Natural killer cell (primary cell): ENCODE data around the gene MAGEA9B. TPM values are rescaled to one million over a fixed set of nuclear protein-coding genes. Genes with fewer than 3 reads are reported as not detected.
"Not testable (repeated sequence)": the region's sequence is repeated elsewhere in the genome, so short reads cannot be mapped to it uniquely, and the experiment has no call there.

ENCODE experiments used
- ATAC-seq, 3 donors: fragments of 150-1000 bp in 2 of 3; fragments of 200-7000 bp in 1 of 3; cut with Tn5 transposase; 1 replicate in 1 of 3; 2 replicates in 2 of 3; pipeline ENCODE4 v1.10.0; 2021; ENCODE audit warnings: mild to moderate bottlenecking in 2 of 3, moderate library complexity in 2 of 3
- DNase-seq, 2 donors: peaks; one replicate each; pipeline versions ENCODE4 v3.0.0 to v3.0.0-alpha.2; 2013 to 2021; ENCODE audit warnings: mixed read lengths in 1 of 2
- H3K27ac ChIP-seq: one replicate; pipeline ENCODE4 v1.5.1; 2013; ENCODE audit warnings: mild to moderate bottlenecking, low read length
- H3K27me3 ChIP-seq: one replicate; pipeline ENCODE4 v1.6.1; 2013; ENCODE audit warnings: low read length; ENCODE audit not compliant: control insufficient read depth, insufficient read depth
- H3K36me3 ChIP-seq: one replicate; pipeline ENCODE4 v1.6.1; 2013; ENCODE audit warnings: low read length; ENCODE audit not compliant: control insufficient read depth, insufficient read depth
- H3K4me1 ChIP-seq: one replicate; pipeline ENCODE4 v1.6.1; 2013; ENCODE audit warnings: low read length; ENCODE audit not compliant: control insufficient read depth, insufficient read depth
- H3K4me3 ChIP-seq: one replicate; pipeline ENCODE4 v1.5.1; 2013; ENCODE audit warnings: low read length
- H3K9me3 ChIP-seq: one replicate; pipeline ENCODE4 v1.6.1; 2013; ENCODE audit warnings: low read length; ENCODE audit not compliant: control insufficient read depth, insufficient read depth
- H3K27ac Mint-ChIP-seq, 2 donors: one replicate each; pipeline ENCODE4 v1.8.0; 2022; ENCODE audit warnings: mild to moderate bottlenecking in 2 of 2, mixed read lengths in 2 of 2, moderate library complexity in 1 of 2
- H3K27me3 Mint-ChIP-seq, 2 donors: one replicate each; pipeline ENCODE4 v1.8.0; 2022; ENCODE audit warnings: low read depth in 2 of 2, mixed read lengths in 2 of 2
- H3K36me3 Mint-ChIP-seq: one replicate; pipeline ENCODE4 v1.8.0; 2022; ENCODE audit warnings: mixed read lengths
- H3K4me1 Mint-ChIP-seq, 2 donors: one replicate each; pipeline ENCODE4 v1.8.0; 2022; ENCODE audit warnings: mixed read lengths in 2 of 2
- H3K4me3 Mint-ChIP-seq: one replicate; pipeline ENCODE4 v1.8.0; 2022; ENCODE audit warnings: mild to moderate bottlenecking, moderate library complexity, mixed read lengths
- H3K9me3 Mint-ChIP-seq, 2 donors: one replicate each; pipeline ENCODE4 v1.8.0; 2022; ENCODE audit warnings: mixed read lengths in 2 of 2
- WGBS: methylation state at CpG from one replicate; pipeline ENCODE4 v1.1.7; 2013; ENCODE audit warnings: missing lambda C conversion rate; ENCODE audit not compliant: insufficient coverage; 5-methylcytosine and 5-hydroxymethylcytosine counted together
- intact Hi-C: fragments of 100-400 bp; cut with micrococcal nuclease; formaldehyde crosslinking; loops from one replicate; pipeline ENCODE4 v1.14.2; 2022
- total RNA-seq, 4 donors: library from RNA; stranded (reverse); fragments of 120-200 nt in 1 of 4; gene quantifications; one replicate each; pipeline versions ENCODE4 v1.2.3 to v1.2.4, GENCODE V29; 2013 to 2022
- TF ChIP-seq, protein P1 (sequence below): fragments of 200-600 bp; IDR thresholded peaks from one replicate; pipeline ENCODE4 v1.8.0; 2022; ENCODE audit warnings: antibody characterized with exemption

MAGEA9B gene
- total RNA-seq, 3 donors from 2014 or later (not counting 1 experiment from before 2014, with no cell fraction given), result not detected

DNA sequence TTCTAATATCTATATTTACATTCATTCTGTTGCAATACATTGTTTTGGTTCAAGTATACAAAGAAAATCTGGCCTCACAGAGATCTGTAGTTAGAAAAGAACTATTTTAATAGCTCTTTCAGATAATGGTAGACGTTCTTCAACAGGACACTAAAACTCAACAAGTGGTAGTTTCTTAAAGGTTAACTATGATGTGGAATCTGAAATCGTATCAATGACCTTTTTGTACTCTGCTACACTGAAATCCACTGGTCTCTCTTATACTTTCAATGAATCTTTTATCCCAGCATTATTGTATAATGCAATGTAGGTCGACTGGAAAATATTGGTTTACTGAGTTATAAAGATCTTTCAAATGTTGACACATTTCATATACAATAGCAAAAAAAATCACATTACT, 31.6 kb upstream of the MAGEA9B start:
- ATAC-seq (no peak), DNase-seq (no peak)
- Histone ChIP-seq H3K4me3 (no peak overlapping the region), H3K4me1 (no peaks in the 10 kb centered on the region), H3K9me3 (no peaks in the 10 kb centered on the region), H3K27me3 (no peaks in the 10 kb centered on the region), H3K36me3 (no peaks in the 10 kb centered on the region), H3K27ac (no peak overlapping the region)
- Mint-ChIP-seq H3K27me3 (peaks cover 0 to 5% of the 10 kb centered on the region in 2 donors), H3K36me3 (no peaks in the 10 kb centered on the region), H3K9me3 (no peaks in the 10 kb centered on the region), H3K4me1 (peaks cover 4 to 13% of the 10 kb centered on the region in 2 donors), H3K27ac (no peak overlapping the region), H3K4me3 (no peak overlapping the region)
- WGBS, result no CpG with 5 or more reads among the region's 3 CpGs
- intact Hi-C loops, result no loop called here
- TF ChIP-seq, protein P1, sequence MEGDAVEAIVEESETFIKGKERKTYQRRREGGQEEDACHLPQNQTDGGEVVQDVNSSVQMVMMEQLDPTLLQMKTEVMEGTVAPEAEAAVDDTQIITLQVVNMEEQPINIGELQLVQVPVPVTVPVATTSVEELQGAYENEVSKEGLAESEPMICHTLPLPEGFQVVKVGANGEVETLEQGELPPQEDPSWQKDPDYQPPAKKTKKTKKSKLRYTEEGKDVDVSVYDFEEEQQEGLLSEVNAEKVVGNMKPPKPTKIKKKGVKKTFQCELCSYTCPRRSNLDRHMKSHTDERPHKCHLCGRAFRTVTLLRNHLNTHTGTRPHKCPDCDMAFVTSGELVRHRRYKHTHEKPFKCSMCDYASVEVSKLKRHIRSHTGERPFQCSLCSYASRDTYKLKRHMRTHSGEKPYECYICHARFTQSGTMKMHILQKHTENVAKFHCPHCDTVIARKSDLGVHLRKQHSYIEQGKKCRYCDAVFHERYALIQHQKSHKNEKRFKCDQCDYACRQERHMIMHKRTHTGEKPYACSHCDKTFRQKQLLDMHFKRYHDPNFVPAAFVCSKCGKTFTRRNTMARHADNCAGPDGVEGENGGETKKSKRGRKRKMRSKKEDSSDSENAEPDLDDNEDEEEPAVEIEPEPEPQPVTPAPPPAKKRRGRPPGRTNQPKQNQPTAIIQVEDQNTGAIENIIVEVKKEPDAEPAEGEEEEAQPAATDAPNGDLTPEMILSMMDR, result no peak

DNA sequence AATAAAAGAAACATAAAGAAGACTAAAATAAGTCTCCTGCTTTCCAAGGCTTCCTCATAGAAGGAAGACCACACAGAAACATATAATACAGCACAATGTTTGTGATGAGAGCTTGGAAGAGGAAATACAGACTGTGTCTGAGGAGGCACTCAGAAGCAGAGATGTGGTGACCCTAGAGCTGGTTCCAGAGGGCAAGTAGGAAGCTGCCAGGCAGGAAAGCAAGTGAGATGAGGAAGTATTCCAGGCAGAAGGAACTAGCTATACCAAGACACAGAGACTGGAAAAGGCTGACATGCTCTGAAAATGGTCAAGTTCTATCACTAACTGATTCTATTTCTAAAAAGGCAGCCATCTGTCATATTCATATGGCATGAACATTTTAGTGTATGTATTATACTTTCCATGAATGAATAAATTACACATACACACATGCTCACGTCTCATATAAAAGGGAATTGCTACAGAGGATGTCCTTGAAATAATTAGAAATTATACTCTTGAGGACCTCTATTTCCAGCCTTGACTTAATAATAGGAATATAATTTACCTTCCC, 24.4 kb upstream of the MAGEA9B start:
- DNase-seq, result no peak
- no peak overlapping the region for H3K27ac ChIP-seq
- ATAC-seq, result no peak
- WGBS, result no CpG with 5 or more reads among the region's 1 CpG
- no peaks in the 10 kb centered on the region for H3K27me3 ChIP-seq
- no peaks in the 10 kb centered on the region for H3K36me3 ChIP-seq
- no peak overlapping the region for H3K4me3 ChIP-seq
- peak overlapping the region in 1 of 2 donors; percentile 73 for H3K27ac Mint-ChIP-seq
- no peaks in the 10 kb centered on the region for H3K36me3 Mint-ChIP-seq
- intact Hi-C loops, result no loop called here
- H3K9me3 ChIP-seq, result no peaks in the 10 kb centered on the region
- no peaks in the 10 kb centered on the region for H3K4me1 ChIP-seq
- TF ChIP-seq, protein P1, result no peak
- H3K9me3 Mint-ChIP-seq, result no peaks in the 10 kb centered on the region
- H3K4me1 Mint-ChIP-seq, result peaks cover 13 to 16% of the 10 kb centered on the region in 2 donors
- H3K4me3 Mint-ChIP-seq, result no peak overlapping the region
- no peaks in the 10 kb centered on the region for H3K27me3 Mint-ChIP-seq

DNA sequence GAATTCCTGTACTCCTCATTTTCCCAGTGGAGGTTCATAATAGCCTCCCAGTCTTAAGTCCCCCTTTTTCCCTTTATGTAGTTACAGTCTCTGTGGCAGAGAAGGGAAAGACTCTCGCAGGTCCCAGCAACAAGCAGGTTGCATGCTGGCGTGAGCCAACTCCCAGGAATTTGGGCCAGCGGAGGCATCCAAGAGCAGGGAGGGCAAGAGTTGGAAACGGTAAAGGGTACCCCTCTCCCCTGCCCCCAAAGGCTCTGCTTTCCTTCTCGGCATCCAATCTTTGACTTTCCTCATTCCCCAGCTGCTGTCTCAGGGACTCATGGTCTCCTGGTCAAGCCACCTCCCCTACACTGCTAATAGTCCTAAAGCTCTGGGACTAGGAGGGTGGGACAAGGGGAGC, 23.3 kb upstream of the MAGEA9B start:
- no peaks in the 10 kb centered on the region for H3K27me3 Mint-ChIP-seq
- H3K36me3 ChIP-seq, result no peaks in the 10 kb centered on the region
- H3K36me3 Mint-ChIP-seq, result no peaks in the 10 kb centered on the region
- H3K27ac ChIP-seq, result no peak overlapping the region
- WGBS, result 84% methylated on average over 3 of the region's 5 CpGs
- no peaks in the 10 kb centered on the region for H3K9me3 ChIP-seq
- intact Hi-C loops, result no loop called here
- H3K4me3 Mint-ChIP-seq, result no peak overlapping the region
- no peak overlapping the region for H3K4me3 ChIP-seq
- TF ChIP-seq, protein P1, result no peak
- H3K27me3 ChIP-seq, result no peaks in the 10 kb centered on the region
- no peaks in the 10 kb centered on the region for H3K4me1 ChIP-seq
- H3K27ac Mint-ChIP-seq, result no peak overlapping the region
- DNase-seq (no peak), ATAC-seq (no peak)
- peaks cover 16 to 18% of the 10 kb centered on the region in 2 donors for H3K4me1 Mint-ChIP-seq
- no peaks in the 10 kb centered on the region for H3K9me3 Mint-ChIP-seq

DNA sequence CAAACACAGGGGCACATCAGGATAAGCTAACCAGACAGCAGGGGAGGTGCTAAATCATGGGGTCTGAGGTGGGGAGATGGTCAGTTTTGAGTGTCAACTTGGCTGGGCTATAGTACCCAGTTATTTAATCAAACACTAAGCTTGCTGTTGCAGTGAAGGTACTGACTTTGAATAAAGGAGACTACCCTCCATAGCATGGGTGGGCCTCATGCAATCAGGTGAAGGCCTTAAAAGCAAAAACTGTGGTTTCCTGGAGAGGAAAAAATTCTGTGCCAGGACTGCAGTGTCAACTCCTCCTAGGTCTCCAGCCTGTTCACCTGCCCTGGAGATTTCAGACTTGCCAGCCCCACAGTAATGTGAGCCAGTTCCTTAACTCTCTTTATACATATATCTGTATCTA, 20.4 kb upstream of the MAGEA9B start:
- no peaks in the 10 kb centered on the region for H3K27me3 Mint-ChIP-seq
- no peak overlapping the region for H3K27ac ChIP-seq
- no peaks in the 10 kb centered on the region for H3K4me1 ChIP-seq
- peaks cover 10 to 26% of the 10 kb centered on the region in 2 donors for H3K4me1 Mint-ChIP-seq
- H3K4me3 ChIP-seq, result no peak overlapping the region
- H3K27ac Mint-ChIP-seq, result no peak overlapping the region
- TF ChIP-seq, protein P1, result no peak
- H3K27me3 ChIP-seq, result no peaks in the 10 kb centered on the region
- intact Hi-C loops, result no loop called here
- no peak for DNase-seq
- peaks cover 2% of the 10 kb centered on the region for H3K36me3 ChIP-seq
- no peak for ATAC-seq
- H3K9me3 ChIP-seq, result no peaks in the 10 kb centered on the region
- H3K4me3 Mint-ChIP-seq, result no peak overlapping the region
- no peaks in the 10 kb centered on the region for H3K9me3 Mint-ChIP-seq
- no peaks in the 10 kb centered on the region for H3K36me3 Mint-ChIP-seq

DNA sequence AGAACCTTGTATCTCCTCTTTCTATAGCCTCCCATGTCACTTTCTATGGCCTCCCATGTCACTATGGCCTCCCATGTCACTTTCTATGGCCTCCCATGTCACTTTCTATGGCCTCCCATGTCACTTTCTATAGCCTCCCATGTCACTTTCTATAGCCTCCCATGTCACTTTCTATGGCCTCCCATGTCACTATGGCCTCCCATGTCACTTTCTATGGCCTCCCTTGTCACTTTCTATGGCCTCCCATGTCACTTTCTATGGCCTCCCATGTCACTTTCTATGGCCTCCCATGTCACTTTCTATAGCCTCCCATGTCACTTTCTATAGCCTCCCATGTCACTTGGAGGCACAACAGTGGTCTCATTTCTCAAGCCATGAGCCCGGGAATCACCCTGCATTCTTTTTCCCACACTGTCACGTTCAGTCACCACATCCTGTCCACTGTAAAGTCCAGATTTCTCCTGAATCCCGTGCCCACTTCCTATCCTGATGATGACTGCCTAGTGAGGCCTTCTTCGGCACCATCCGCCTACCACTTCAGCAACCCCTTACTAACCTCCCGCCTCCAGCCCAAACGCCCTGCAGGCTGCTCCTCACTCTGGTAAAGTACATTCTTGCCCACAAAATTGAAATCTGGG, 18.1 kb upstream of the MAGEA9B start:
- H3K4me1 ChIP-seq, H3K9me3 ChIP-seq, intact Hi-C loops, H3K4me3 Mint-ChIP-seq, H3K27ac ChIP-seq, H3K36me3 ChIP-seq, DNase-seq, H3K9me3 Mint-ChIP-seq, H3K4me3 ChIP-seq, H3K36me3 Mint-ChIP-seq, H3K27me3 ChIP-seq, ATAC-seq, H3K27me3 Mint-ChIP-seq: not testable (repeated sequence)
- H3K4me1 Mint-ChIP-seq, result peaks cover 4 to 17% of the 10 kb centered on the region in 2 donors
- peak overlapping the region in 1 of 2 donors; percentile 66 for H3K27ac Mint-ChIP-seq
- 85% methylated on average over 5 of the region's 7 CpGs for WGBS
